ENCODE measurements around the gene PINK1. TPM values are rescaled to one million over a fixed set of nuclear protein-coding genes. Genes with fewer than 3 reads are reported as not detected.

PINK1 gene
- 63.1 and 131 TPM in 2 replicates for total RNA-seq

GRCh38 chr1:20633190-20634064 lies at the start of gene PINK1:
TSS of gene PINK1 (plus strand) at chr1:20633458. CDS start at chr1:20633549, 91 bp downstream.

GRCh38 chr1:20588634-20589225 lies 44.5 kb upstream of the PINK1 start, which contains the start of gene CDA:
TSS of gene CDA (plus strand) at chr1:20589097. CDS start at chr1:20589130, 33 bp downstream.

GRCh38 chr1:20661207-20662109 lies 28.2 kb downstream of the PINK1 start, which contains the start of gene DDOST:
TSS of gene DDOST (minus strand) at chr1:20661369. CDS start at chr1:20661350, 19 bp downstream.

Other genes starting within 250 kb of the PINK1 start
- 36.7 and 48.4 TPM in 2 replicates for gene CAMK2N1, start 147.2 kb upstream of the PINK1 start, total RNA-seq
- gene MUL1, start 125.3 kb upstream of the PINK1 start, total RNA-seq: 26.3 and 33.2 TPM in 2 replicates
- 0.33 TPM in 1 of 2 replicates, not detected in the other for gene FAM43B, start 80.9 kb upstream of the PINK1 start, total RNA-seq
- gene CDA, start 44.4 kb upstream of the PINK1 start, total RNA-seq: 1.2 and 1.3 TPM in 2 replicates
- gene DDOST, start 27.9 kb downstream of the PINK1 start, total RNA-seq: 279 and 378 TPM in 2 replicates
- gene KIF17, start 84.5 kb downstream of the PINK1 start, total RNA-seq: 1.5 and 4.1 TPM in 2 replicates
- 4.2 and 6.3 TPM in 2 replicates for gene SH2D5, start 99.2 kb downstream of the PINK1 start, total RNA-seq
- gene HP1BP3, start 153.8 kb downstream of the PINK1 start, total RNA-seq: 257 and 336 TPM in 2 replicates